HEK293T (cell line): ENCODE measurements around the gene RBM10.

Experiments
- BHLHE40 ChIP-seq: fragments of 450-650 bp; IDR thresholded peaks from 2 replicates; pipeline ENCODE4 v1.6.1; 2016; ENCODE audit warnings: mild to moderate bottlenecking, moderate library complexity, borderline replicate concordance
- ELF4 ChIP-seq: fragments of 450-650 bp; IDR thresholded peaks from 2 replicates; pipeline ENCODE4 v1.6.1; 2017; ENCODE audit warnings: antibody characterized with exemption
- FOXK2 ChIP-seq: fragments of 450-650 bp; IDR thresholded peaks from 2 replicates; pipeline ENCODE4 v1.6.1; 2016; ENCODE audit warnings: mild to moderate bottlenecking
- LEF1 ChIP-seq: fragments of 450-650 bp; IDR thresholded peaks from 2 replicates; pipeline ENCODE4 v1.6.1; 2017; ENCODE audit warnings: mild to moderate bottlenecking, borderline replicate concordance
- SP1 ChIP-seq: fragments of 450-650 bp; IDR thresholded peaks from 2 replicates; pipeline ENCODE4 v1.6.1; 2017
- SUZ12 ChIP-seq: fragments of 450-650 bp; IDR thresholded peaks from 2 replicates; pipeline ENCODE4 v1.6.1; 2016; ENCODE audit warnings: mild to moderate bottlenecking
- ZNF384 ChIP-seq: fragments of 450-650 bp; IDR thresholded peaks from 2 replicates; pipeline ENCODE4 v1.6.1; 2016

- no peak for TF ChIP-seq BHLHE40
- no peak for TF ChIP-seq SUZ12
- no peak for TF ChIP-seq ELF4
- TF ChIP-seq FOXK2: no peak
- TF ChIP-seq SP1: no peak
- no peak for TF ChIP-seq ZNF384
- no peak for TF ChIP-seq LEF1
These were observed 81.7 kb downstream of the RBM10 start for GRCh38 chrX:47226531-47227333.
